Mesodermal cell (in vitro differentiated cells): Measurements from ENCODE around the gene ACAA2.

Experiments
- H3K27ac ChIP-seq: 2 replicates; pipeline ENCODE4 v1.7.0; 2013; ENCODE audit warnings: mild to moderate bottlenecking, low read depth, low read length, moderate library complexity; ENCODE audit not compliant: severe bottlenecking
- H3K36me3 ChIP-seq: 2 replicates; pipeline ENCODE4 v1.7.1; 2013; ENCODE audit warnings: mild to moderate bottlenecking, low read length, moderate library complexity; ENCODE audit not compliant: control insufficient read depth, insufficient read depth
- H3K4me1 ChIP-seq: one replicate; pipeline ENCODE4 v1.7.1; 2013; ENCODE audit warnings: mild to moderate bottlenecking, low read length; ENCODE audit not compliant: insufficient read depth, control insufficient read depth, poor library complexity, severe bottlenecking
- H3K4me3 ChIP-seq: 2 replicates; pipeline ENCODE4 v1.7.0; 2013; ENCODE audit warnings: low read length, control low read depth, mild to moderate bottlenecking; ENCODE audit not compliant: insufficient read depth, poor library complexity, severe bottlenecking; ENCODE audit errors: extremely low read depth
- H3K9me3 ChIP-seq: 2 replicates; pipeline ENCODE4 v1.7.1; 2013; ENCODE audit warnings: mild to moderate bottlenecking, low read length, moderate library complexity; ENCODE audit not compliant: control insufficient read depth
- WGBS, 2 experiments: methylation state at CpG; one replicate each; pipeline ENCODE4 v1.1.5; 2013; ENCODE audit warnings: missing lambda C conversion rate in 2 of 2; ENCODE audit not compliant: insufficient coverage in 2 of 2; 5-methylcytosine and 5-hydroxymethylcytosine counted together

ACAA2 gene

GRCh38 chr18:49766646-49767045 is 46.7 kb downstream of the ACAA2 start:
- no peak overlapping the region for H3K27ac ChIP-seq
- no peaks in the 10 kb centered on the region for H3K36me3 ChIP-seq
- no peak overlapping the region for H3K4me3 ChIP-seq
- H3K9me3 ChIP-seq: no peaks in the 10 kb centered on the region
- H3K4me1 ChIP-seq: peaks cover 5% of the 10 kb centered on the region
- WGBS, 2 experiments: 86 to 87% methylated on average over 3 to 4 of the region's 4 CpGs

- no peak overlapping the region for H3K4me3 ChIP-seq
- H3K9me3 ChIP-seq: no peaks in the 10 kb centered on the region
- 88 to 95% methylated on average over 1 to 2 of the region's 3 CpGs for WGBS, 2 experiments
- H3K27ac ChIP-seq: no peak overlapping the region
- peaks cover 9% of the 10 kb centered on the region for H3K4me1 ChIP-seq
- H3K36me3 ChIP-seq: no peaks in the 10 kb centered on the region
These were observed 49.3 kb downstream of the ACAA2 start for GRCh38 chr18:49764032-49764431.

GRCh38 chr18:49763590-49763989 is 49.7 kb downstream of the ACAA2 start:
- peaks cover 9% of the 10 kb centered on the region for H3K4me1 ChIP-seq
- no peaks in the 10 kb centered on the region for H3K36me3 ChIP-seq
- 92 to 95% methylated on average over 2 of the region's 2 CpGs for WGBS, 2 experiments
- H3K9me3 ChIP-seq: no peaks in the 10 kb centered on the region
- H3K4me3 ChIP-seq: no peak overlapping the region
- no peak overlapping the region for H3K27ac ChIP-seq

GRCh38 chr18:49762191-49763077 is 50.9 kb downstream of the ACAA2 start:
- Histone ChIP-seq H3K4me1 (peaks cover 4% of the 10 kb centered on the region), H3K36me3 (no peaks in the 10 kb centered on the region), H3K9me3 (no peaks in the 10 kb centered on the region), H3K27ac (no peak overlapping the region), H3K4me3 (no peak overlapping the region)
- 91% methylated on average over 27 to 32 of the region's 35 CpGs for WGBS, 2 experiments

GRCh38 chr18:49761771-49762170 is 51.6 kb downstream of the ACAA2 start:
- H3K4me3 ChIP-seq: no peak overlapping the region
- no peaks in the 10 kb centered on the region for H3K36me3 ChIP-seq
- H3K4me1 ChIP-seq: peaks cover 4% of the 10 kb centered on the region
- H3K27ac ChIP-seq: no peak overlapping the region
- WGBS, 2 experiments: 50 to 75% methylated on average over 2 to 5 of the region's 10 CpGs
- H3K9me3 ChIP-seq: no peaks in the 10 kb centered on the region

- no peaks in the 10 kb centered on the region for H3K9me3 ChIP-seq
- no peak overlapping the region for H3K4me3 ChIP-seq
- peaks cover 4% of the 10 kb centered on the region for H3K4me1 ChIP-seq
- H3K36me3 ChIP-seq: no peaks in the 10 kb centered on the region
- H3K27ac ChIP-seq: no peak overlapping the region
- WGBS, 2 experiments: 91 to 94% methylated on average over 1 to 3 of the region's 5 CpGs
These were observed 55.1 kb downstream of the ACAA2 start for GRCh38 chr18:49758263-49758610.

GRCh38 chr18:49757513-49758262 is 55.6 kb downstream of the ACAA2 start:
- Histone ChIP-seq H3K27ac (no peak overlapping the region), H3K9me3 (no peaks in the 10 kb centered on the region), H3K4me3 (no peak overlapping the region), H3K4me1 (peaks cover 8% of the 10 kb centered on the region), H3K36me3 (no peaks in the 10 kb centered on the region)
- 86 to 94% methylated on average over 13 to 20 of the region's 23 CpGs for WGBS, 2 experiments

- Histone ChIP-seq H3K4me1 (peaks cover 8% of the 10 kb centered on the region), H3K4me3 (no peak overlapping the region), H3K27ac (no peak overlapping the region), H3K9me3 (no peaks in the 10 kb centered on the region), H3K36me3 (no peaks in the 10 kb centered on the region)
- WGBS, 2 experiments: 72 to 83% methylated on average over 5 to 7 of the region's 9 CpGs
These were observed 56.5 kb downstream of the ACAA2 start for GRCh38 chr18:49756671-49757362.

- H3K4me1 ChIP-seq: peaks cover 8% of the 10 kb centered on the region
- H3K36me3 ChIP-seq: no peaks in the 10 kb centered on the region
- no peak overlapping the region for H3K4me3 ChIP-seq
- WGBS, 2 experiments: 74 to 80% methylated on average over 6 of the region's 6 CpGs
- no peaks in the 10 kb centered on the region for H3K9me3 ChIP-seq
- no peak overlapping the region for H3K27ac ChIP-seq
These were observed 57.2 kb downstream of the ACAA2 start for GRCh38 chr18:49756135-49756534.

GRCh38 chr18:49755489-49755888 is 57.8 kb downstream of the ACAA2 start:
- Histone ChIP-seq H3K36me3 (no peaks in the 10 kb centered on the region), H3K9me3 (no peaks in the 10 kb centered on the region), H3K4me1 (peaks cover 8% of the 10 kb centered on the region), H3K4me3 (no peak overlapping the region), H3K27ac (no peak overlapping the region)
- WGBS, 2 experiments: 93 to 97% methylated on average over 5 to 6 of the region's 6 CpGs
